ENCODE measurements around the gene HPSE2.

DNA sequence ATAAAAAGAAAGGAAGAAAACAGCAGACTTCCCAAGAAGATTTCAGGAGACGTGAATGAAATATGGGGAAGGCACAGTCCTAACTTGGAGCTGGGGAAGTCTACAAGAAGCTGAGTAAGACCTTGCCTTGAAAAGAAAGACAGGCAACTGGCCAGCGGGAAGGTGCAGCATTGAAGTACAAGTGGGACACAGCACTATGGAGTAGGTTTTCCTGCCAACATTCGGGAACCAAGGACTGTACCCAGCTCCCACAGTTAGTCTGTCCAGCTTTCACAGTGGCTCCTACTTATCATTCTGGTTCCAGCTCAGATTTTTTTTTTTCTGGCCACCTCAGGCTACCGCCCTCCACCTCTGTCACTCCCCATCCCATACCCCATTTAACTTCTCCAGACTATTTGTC lies 798.9 kb downstream of the HPSE2 start:
- TF ChIP-seq JUND (IDR thresholded peaks at IDR 0.05; ENCODE audit: low read length), result no peak
- no peak for TF ChIP-seq YY1 (IDR thresholded peaks at IDR 0.05; ENCODE audit: low read depth, low read length)
- TF ChIP-seq, protein P1, sequence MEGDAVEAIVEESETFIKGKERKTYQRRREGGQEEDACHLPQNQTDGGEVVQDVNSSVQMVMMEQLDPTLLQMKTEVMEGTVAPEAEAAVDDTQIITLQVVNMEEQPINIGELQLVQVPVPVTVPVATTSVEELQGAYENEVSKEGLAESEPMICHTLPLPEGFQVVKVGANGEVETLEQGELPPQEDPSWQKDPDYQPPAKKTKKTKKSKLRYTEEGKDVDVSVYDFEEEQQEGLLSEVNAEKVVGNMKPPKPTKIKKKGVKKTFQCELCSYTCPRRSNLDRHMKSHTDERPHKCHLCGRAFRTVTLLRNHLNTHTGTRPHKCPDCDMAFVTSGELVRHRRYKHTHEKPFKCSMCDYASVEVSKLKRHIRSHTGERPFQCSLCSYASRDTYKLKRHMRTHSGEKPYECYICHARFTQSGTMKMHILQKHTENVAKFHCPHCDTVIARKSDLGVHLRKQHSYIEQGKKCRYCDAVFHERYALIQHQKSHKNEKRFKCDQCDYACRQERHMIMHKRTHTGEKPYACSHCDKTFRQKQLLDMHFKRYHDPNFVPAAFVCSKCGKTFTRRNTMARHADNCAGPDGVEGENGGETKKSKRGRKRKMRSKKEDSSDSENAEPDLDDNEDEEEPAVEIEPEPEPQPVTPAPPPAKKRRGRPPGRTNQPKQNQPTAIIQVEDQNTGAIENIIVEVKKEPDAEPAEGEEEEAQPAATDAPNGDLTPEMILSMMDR (IDR thresholded peaks at IDR 0.05; ENCODE audit: control extremely low read depth in 1 of 3, insufficient read depth in 1 of 3, low read depth in 1 of 3, low read length in 3 of 3), result no peak
- TF ChIP-seq EP300 (IDR thresholded peaks at IDR 0.05; ENCODE audit: borderline replicate concordance in 1 of 2, low read depth in 2 of 2, low read length in 2 of 2), result no peak
- no peak for TF ChIP-seq EZH2 (IDR thresholded peaks at IDR 0.05; ENCODE audit: low read depth, low read length, severe bottlenecking)
- no peak for TF ChIP-seq RBBP5 (IDR thresholded peaks at IDR 0.05; ENCODE audit: borderline replicate concordance, low read depth, low read length)
- no peak for TF ChIP-seq CEBPB (IDR thresholded peaks at IDR 0.05; ENCODE audit: low read depth, low read length)
- TF ChIP-seq, protein P2, sequence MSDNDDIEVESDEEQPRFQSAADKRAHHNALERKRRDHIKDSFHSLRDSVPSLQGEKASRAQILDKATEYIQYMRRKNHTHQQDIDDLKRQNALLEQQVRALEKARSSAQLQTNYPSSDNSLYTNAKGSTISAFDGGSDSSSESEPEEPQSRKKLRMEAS (IDR thresholded peaks at IDR 0.05), result no peak
- no peak for TF ChIP-seq NANOG (IDR thresholded peaks at IDR 0.05; ENCODE audit: insufficient read depth, low read depth, low read length, poor library complexity, severe bottlenecking)
- TF ChIP-seq, protein P3, sequence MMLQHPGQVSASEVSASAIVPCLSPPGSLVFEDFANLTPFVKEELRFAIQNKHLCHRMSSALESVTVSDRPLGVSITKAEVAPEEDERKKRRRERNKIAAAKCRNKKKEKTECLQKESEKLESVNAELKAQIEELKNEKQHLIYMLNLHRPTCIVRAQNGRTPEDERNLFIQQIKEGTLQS (IDR thresholded peaks at IDR 0.05; ENCODE audit: insufficient read depth, low read depth, low read length), result no peak
- TF ChIP-seq TAF1 (IDR thresholded peaks at IDR 0.05; ENCODE audit: low read depth, low read length), result no peak
- TF ChIP-seq POLR2A (IDR thresholded peaks at IDR 0.05; ENCODE audit: control extremely low read depth in 1 of 2, low read depth in 2 of 2, low read length in 2 of 2), result no peak

Data from H1 (cell line).